SK-N-SH treated with all-trans-retinoic acid at 6 μM for 48 hours (cell line): ENCODE data around the gene RGS9.

Experiments
- ATAC-seq: fragments of 200-7000 bp; cut with Tn5 transposase; 3 replicates; pipeline ENCODE4 v1.9.1; 2020; ENCODE audit warnings: mild to moderate bottlenecking, moderate library complexity
- ARNTL ChIP-seq: fragments of 450-650 bp; formaldehyde crosslinking; IDR thresholded peaks from 2 replicates; pipeline ENCODE4 v1.5.0; 2020; ENCODE audit warnings: low read depth, mild to moderate bottlenecking, moderate library complexity, borderline replicate concordance
- BACH2 ChIP-seq: fragments of 250-450 bp; sonication (Bioruptor Pico); IDR thresholded peaks from 2 replicates; pipeline ENCODE4 v1.9.0; 2021; ENCODE audit warnings: mild to moderate bottlenecking, borderline replicate concordance
- CREB5 ChIP-seq: fragments of 250-450 bp; sonication (Bioruptor Pico); IDR thresholded peaks from 2 replicates; pipeline ENCODE4 v1.5.1; 2020; ENCODE audit warnings: low read depth, mild to moderate bottlenecking, moderate library complexity
- CSDC2 ChIP-seq: fragments of 250-450 bp; sonication (Bioruptor Pico); IDR thresholded peaks from 2 replicates; pipeline ENCODE4 v1.5.0; 2020; ENCODE audit warnings: mild to moderate bottlenecking, moderate library complexity
- CSRNP3 ChIP-seq: fragments of 250-450 bp; sonication (Bioruptor Pico); IDR thresholded peaks from 2 replicates; pipeline ENCODE4 v1.5.1; 2021; ENCODE audit warnings: mild to moderate bottlenecking, moderate library complexity
- ESRRG ChIP-seq: fragments of 250-450 bp; sonication (Bioruptor Pico); IDR thresholded peaks from 2 replicates; pipeline ENCODE4 v1.6.1; 2021; ENCODE audit warnings: mild to moderate bottlenecking
- GLIS3 ChIP-seq: fragments of 250-450 bp; sonication (Bioruptor Pico); IDR thresholded peaks from 2 replicates; pipeline ENCODE4 v1.5.0; 2020; ENCODE audit warnings: mild to moderate bottlenecking, moderate library complexity
- ISL1 ChIP-seq: fragments of 250-450 bp; sonication (Bioruptor Pico); IDR thresholded peaks from 2 replicates; pipeline ENCODE4 v2.1.2; 2022; ENCODE audit warnings: mild to moderate bottlenecking, moderate library complexity
- PATZ1 ChIP-seq: fragments of 250-450 bp; sonication (Bioruptor Pico); IDR thresholded peaks from 2 replicates; pipeline ENCODE4 v1.8.0; 2020; ENCODE audit warnings: mild to moderate bottlenecking, moderate library complexity, borderline replicate concordance
- POU6F1 ChIP-seq: fragments of 250-450 bp; sonication (Bioruptor Pico); IDR thresholded peaks from 2 replicates; pipeline ENCODE4 v1.8.0; 2021; ENCODE audit warnings: low read depth, mild to moderate bottlenecking, moderate library complexity, borderline replicate concordance
- RARB ChIP-seq: fragments of 250-450 bp; sonication (Bioruptor Pico); IDR thresholded peaks from 2 replicates; pipeline ENCODE4 v1.8.0; 2021; ENCODE audit warnings: mild to moderate bottlenecking, moderate library complexity
- TCF4 ChIP-seq: fragments of 250-450 bp; sonication (Bioruptor Pico); IDR thresholded peaks from 2 replicates; pipeline ENCODE4 v1.8.0; 2021; ENCODE audit warnings: mild to moderate bottlenecking, moderate library complexity, borderline replicate concordance
- TOX ChIP-seq: fragments of 250-450 bp; sonication (Bioruptor Pico); IDR thresholded peaks from 2 replicates; pipeline ENCODE4 v1.8.0; 2021; ENCODE audit warnings: mild to moderate bottlenecking, moderate library complexity, borderline replicate concordance
- TSHZ2 ChIP-seq: fragments of 250-450 bp; sonication (Bioruptor Pico); IDR thresholded peaks from 2 replicates; pipeline ENCODE4 v1.5.0; 2020; ENCODE audit warnings: mild to moderate bottlenecking, moderate library complexity
- ZC3H10 ChIP-seq: fragments of 250-450 bp; sonication (Bioruptor Pico); IDR thresholded peaks from 2 replicates; pipeline ENCODE4 v1.5.1; 2021; ENCODE audit warnings: mild to moderate bottlenecking, moderate library complexity
- ZFP3 ChIP-seq: fragments of 250-450 bp; sonication (Bioruptor Pico); IDR thresholded peaks from 2 replicates; pipeline ENCODE4 v1.5.0; 2020; ENCODE audit warnings: mild to moderate bottlenecking, moderate library complexity
- ZFP30 ChIP-seq: fragments of 450-650 bp; formaldehyde crosslinking; IDR thresholded peaks from 2 replicates; pipeline ENCODE4 v1.5.0; 2022; ENCODE audit warnings: mild to moderate bottlenecking, moderate library complexity
- ZNF565 ChIP-seq: fragments of 450-650 bp; formaldehyde crosslinking; conservative IDR thresholded peaks from 2 replicates; pipeline ENCODE4 v1.5.0; 2020; ENCODE audit warnings: low read depth, mild to moderate bottlenecking, moderate library complexity
- ZNF70 ChIP-seq: fragments of 450-650 bp; formaldehyde crosslinking; IDR thresholded peaks from 2 replicates; pipeline ENCODE4 v1.5.0; 2020; ENCODE audit warnings: mild to moderate bottlenecking, moderate library complexity
- ZNF8 ChIP-seq: fragments of 450-650 bp; formaldehyde crosslinking; IDR thresholded peaks from 2 replicates; pipeline ENCODE4 v1.5.0; 2020; ENCODE audit warnings: mild to moderate bottlenecking, moderate library complexity

Gene RGS9

GRCh38 chr17:65108152-65108551, 29.0 kb upstream of the RGS9 start (continued):
- no peak for TF ChIP-seq PATZ1
- TF ChIP-seq ZNF565 (CRISPR knock-in tag): no peak

- TF ChIP-seq ZFP30 (CRISPR knock-in tag): no peak
- no peak for TF ChIP-seq CSDC2 (CRISPR knock-in tag)
- TF ChIP-seq ZFP3 (CRISPR knock-in tag): no peak
- no peak for TF ChIP-seq ISL1
- no peak for TF ChIP-seq POU6F1 (CRISPR knock-in tag)
- no peak for TF ChIP-seq GLIS3
- no peak for TF ChIP-seq BACH2 (CRISPR knock-in tag)
- no peak for TF ChIP-seq RARB (CRISPR knock-in tag)
- no peak for TF ChIP-seq PATZ1
- no peak for TF ChIP-seq TSHZ2 (CRISPR knock-in tag)
- no peak for TF ChIP-seq ESRRG (CRISPR knock-in tag)
- no peak for TF ChIP-seq TOX (CRISPR knock-in tag)
- TF ChIP-seq ZNF70 (CRISPR knock-in tag): no peak
- no peak for TF ChIP-seq ZNF8 (CRISPR knock-in tag)
- no peak for TF ChIP-seq ARNTL (CRISPR knock-in tag)
- TF ChIP-seq TCF4 (CRISPR knock-in tag): no peak
- TF ChIP-seq ZC3H10 (CRISPR knock-in tag): no peak
- TF ChIP-seq ZNF565 (CRISPR knock-in tag): no peak
- TF ChIP-seq CREB5: no peak
- no peak for TF ChIP-seq CSRNP3
Observed at GRCh38 chr17:65109543-65109942, 27.6 kb upstream of the RGS9 start.

More at GRCh38 chr17:65109543-65109942, 27.6 kb upstream of the RGS9 start:
- ATAC-seq: no peak
